ENCODE measurements around the gene LUC7L. TPM values are rescaled to one million over a fixed set of nuclear protein-coding genes. Genes with fewer than 3 reads are reported as not detected.
"Not testable (repeated sequence)": the region's sequence is repeated elsewhere in the genome, so short reads cannot be mapped to it uniquely, and the experiment has no call there.

LUC7L gene
- total RNA-seq, 6 experiments from 2014 or later, result 35.8 to 47.5 (median 41.7) TPM

GRCh38 chr16:166375-167121 lies 62.7 kb downstream of the LUC7L start:
- H3K4me1 Mint-ChIP-seq (ENCODE audit: low read depth), result peaks cover 5% of the 10 kb centered on the region; the same call in 1 of the 2 replicates
- no peaks in the 10 kb centered on the region for H3K9me3 Mint-ChIP-seq
- DNase-seq, result no peak
- H3K4me3 Mint-ChIP-seq, result no peak overlapping the region
- no peaks in the 10 kb centered on the region for H3K36me3 Mint-ChIP-seq (ENCODE audit: low read depth)
- no peak for TF ChIP-seq CTCF (IDR thresholded peaks at IDR 0.05)
- no peak overlapping the region for H3K27ac Mint-ChIP-seq
- peaks cover 25% of the 10 kb centered on the region for H3K27me3 Mint-ChIP-seq (ENCODE audit: insufficient read depth)

- H3K9me3 Mint-ChIP-seq, result no peaks in the 10 kb centered on the region
- no peak for TF ChIP-seq CTCF (IDR thresholded peaks at IDR 0.05)
- no peaks in the 10 kb centered on the region for H3K36me3 Mint-ChIP-seq (ENCODE audit: low read depth)
- DNase-seq, result no peak
- H3K4me1 Mint-ChIP-seq (ENCODE audit: low read depth), result peaks cover 5% of the 10 kb centered on the region; the same call in 1 of the 2 replicates
- no peak within 1 kb of the TSS for H3K4me3 Mint-ChIP-seq
- H3K27ac Mint-ChIP-seq, result no peak within 1 kb of the TSS
- peaks cover 25% of the 10 kb centered on the region for H3K27me3 Mint-ChIP-seq (ENCODE audit: insufficient read depth)
Observed at GRCh38 chr16:165539-166374, 63.5 kb downstream of the LUC7L start, which contains the start of gene HBM. HBM (plus strand) TSS chr16:165978; CDS start chr16:165998, 20 bp downstream.

GRCh38 chr16:164827-165538 lies 64.3 kb downstream of the LUC7L start:
- no peak for TF ChIP-seq CTCF (IDR thresholded peaks at IDR 0.05)

GRCh38 chr16:164134-164823 lies 65.0 kb downstream of the LUC7L start:
- not testable (repeated sequence) for H3K36me3 Mint-ChIP-seq (ENCODE audit: low read depth); H3K4me1 Mint-ChIP-seq (ENCODE audit: low read depth); H3K9me3 Mint-ChIP-seq; DNase-seq; H3K27ac Mint-ChIP-seq; H3K4me3 Mint-ChIP-seq
- peaks cover 24% of the 10 kb centered on the region for H3K27me3 Mint-ChIP-seq (ENCODE audit: insufficient read depth)

More at GRCh38 chr16:164827-165538, 64.3 kb downstream of the LUC7L start:
- H3K9me3 Mint-ChIP-seq, result no peaks in the 10 kb centered on the region
- peaks cover 22% of the 10 kb centered on the region for H3K27me3 Mint-ChIP-seq (ENCODE audit: insufficient read depth)
- DNase-seq, result no peak
- no peak overlapping the region for H3K27ac Mint-ChIP-seq
- no peaks in the 10 kb centered on the region for H3K36me3 Mint-ChIP-seq (ENCODE audit: low read depth)
- no peak overlapping the region for H3K4me3 Mint-ChIP-seq
- peaks cover 3% of the 10 kb centered on the region; the same call in 1 of the 2 replicates for H3K4me1 Mint-ChIP-seq (ENCODE audit: low read depth)

- H3K9me3 Mint-ChIP-seq; H3K27ac Mint-ChIP-seq; H3K4me1 Mint-ChIP-seq (ENCODE audit: low read depth); H3K36me3 Mint-ChIP-seq (ENCODE audit: low read depth); H3K4me3 Mint-ChIP-seq; DNase-seq: not testable (repeated sequence)
- H3K27me3 Mint-ChIP-seq (ENCODE audit: insufficient read depth), result peaks cover 23% of the 10 kb centered on the region
Observed at GRCh38 chr16:163696-164095, 65.6 kb downstream of the LUC7L start.

GRCh38 chr16:163139-163538 lies 66.1 kb downstream of the LUC7L start:
- H3K27me3 Mint-ChIP-seq (ENCODE audit: insufficient read depth), result peaks cover 17% of the 10 kb centered on the region
- H3K4me1 Mint-ChIP-seq (ENCODE audit: low read depth); DNase-seq; H3K4me3 Mint-ChIP-seq; H3K36me3 Mint-ChIP-seq (ENCODE audit: low read depth); H3K9me3 Mint-ChIP-seq; H3K27ac Mint-ChIP-seq: not testable (repeated sequence)

Data from HFFc6 (cell line).